ENCODE data around the gene ADGRL3.

ADGRL3 gene

GRCh38 chr4:62030958-62031357 is 830.8 kb downstream of the ADGRL3 start:
- Histone ChIP-seq H3K27me3 (ENCODE audit: insufficient read depth, poor library complexity, severe bottlenecking) (no peaks in the 10 kb centered on the region), H3K27ac (ENCODE audit: poor library complexity, severe bottlenecking) (no peak overlapping the region), H3K4me3 (ENCODE audit: severe bottlenecking) (no peak overlapping the region), H3K36me3 (ENCODE audit: low read depth) (no peaks in the 10 kb centered on the region), H3K9me3 (ENCODE audit: severe bottlenecking) (no peaks in the 10 kb centered on the region), H3K4me1 (ENCODE audit: insufficient read depth, poor library complexity, severe bottlenecking) (no peaks in the 10 kb centered on the region)
- DNase-seq (ENCODE audit: low spot score): no peak
- no peak for ATAC-seq (ENCODE audit: low read depth)
- TF ChIP-seq CTCF (IDR thresholded peaks at IDR 0.05; ENCODE audit: poor library complexity, severe bottlenecking): no peak

GRCh38 chr4:62037571-62037970 is 837.4 kb downstream of the ADGRL3 start:
- H3K9me3 ChIP-seq (ENCODE audit: severe bottlenecking): peaks cover 2% of the 10 kb centered on the region
- no peak overlapping the region for H3K27ac ChIP-seq (ENCODE audit: poor library complexity, severe bottlenecking)
- ATAC-seq (ENCODE audit: low read depth) (no peak), DNase-seq (ENCODE audit: low spot score) (no peak)
- no peak for TF ChIP-seq CTCF (IDR thresholded peaks at IDR 0.05; ENCODE audit: poor library complexity, severe bottlenecking)
- no peaks in the 10 kb centered on the region for H3K4me1 ChIP-seq (ENCODE audit: insufficient read depth, poor library complexity, severe bottlenecking)
- H3K36me3 ChIP-seq (ENCODE audit: low read depth): no peaks in the 10 kb centered on the region
- no peak overlapping the region for H3K4me3 ChIP-seq (ENCODE audit: severe bottlenecking)
- no peaks in the 10 kb centered on the region for H3K27me3 ChIP-seq (ENCODE audit: insufficient read depth, poor library complexity, severe bottlenecking)

- Histone ChIP-seq H3K9me3 (ENCODE audit: severe bottlenecking) (no peaks in the 10 kb centered on the region), H3K36me3 (ENCODE audit: low read depth) (no peaks in the 10 kb centered on the region), H3K27ac (ENCODE audit: poor library complexity, severe bottlenecking) (no peak overlapping the region), H3K27me3 (ENCODE audit: insufficient read depth, poor library complexity, severe bottlenecking) (peaks cover 2% of the 10 kb centered on the region), H3K4me3 (ENCODE audit: severe bottlenecking) (no peak overlapping the region), H3K4me1 (ENCODE audit: insufficient read depth, poor library complexity, severe bottlenecking) (no peaks in the 10 kb centered on the region)
- ATAC-seq (ENCODE audit: low read depth) (no peak), DNase-seq (ENCODE audit: low spot score) (no peak)
- no peak for TF ChIP-seq CTCF (IDR thresholded peaks at IDR 0.05; ENCODE audit: poor library complexity, severe bottlenecking)
Observed at GRCh38 chr4:62051332-62051731, 851.2 kb downstream of the ADGRL3 start.

GRCh38 chr4:62053974-62054373 is 853.8 kb downstream of the ADGRL3 start:
- DNase-seq (ENCODE audit: low spot score) (no peak), ATAC-seq (ENCODE audit: low read depth) (no peak)
- H3K4me3 ChIP-seq (ENCODE audit: severe bottlenecking): no peak overlapping the region
- no peaks in the 10 kb centered on the region for H3K9me3 ChIP-seq (ENCODE audit: severe bottlenecking)
- no peaks in the 10 kb centered on the region for H3K4me1 ChIP-seq (ENCODE audit: insufficient read depth, poor library complexity, severe bottlenecking)
- H3K27me3 ChIP-seq (ENCODE audit: insufficient read depth, poor library complexity, severe bottlenecking): peaks cover 4% of the 10 kb centered on the region
- H3K36me3 ChIP-seq (ENCODE audit: low read depth): no peaks in the 10 kb centered on the region
- H3K27ac ChIP-seq (ENCODE audit: poor library complexity, severe bottlenecking): no peak overlapping the region
- no peak for TF ChIP-seq CTCF (IDR thresholded peaks at IDR 0.05; ENCODE audit: poor library complexity, severe bottlenecking)

DNA sequence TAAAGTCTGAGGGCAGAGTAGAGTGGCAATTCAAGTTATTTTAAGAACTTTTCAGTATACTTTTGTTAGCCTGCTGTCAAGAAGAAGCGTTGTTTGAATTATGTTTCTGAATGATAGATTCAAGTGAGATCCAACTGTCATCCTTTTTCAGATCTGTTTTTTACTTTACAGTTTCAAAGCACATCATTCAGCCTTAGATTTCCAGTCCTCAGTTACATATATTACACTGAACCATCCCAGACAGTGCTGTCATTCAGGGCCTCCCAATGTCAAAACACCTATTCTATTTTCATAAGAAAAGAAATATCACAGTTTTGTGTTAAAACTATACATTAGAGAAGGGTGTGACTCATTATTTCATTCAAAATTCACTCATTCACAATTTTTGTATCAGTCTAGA is 856.9 kb downstream of the ADGRL3 start:
- no peaks in the 10 kb centered on the region for H3K4me1 ChIP-seq (ENCODE audit: insufficient read depth, poor library complexity, severe bottlenecking)
- no peaks in the 10 kb centered on the region for H3K36me3 ChIP-seq (ENCODE audit: low read depth)
- no peak overlapping the region for H3K27ac ChIP-seq (ENCODE audit: poor library complexity, severe bottlenecking)
- H3K27me3 ChIP-seq (ENCODE audit: insufficient read depth, poor library complexity, severe bottlenecking): peaks cover 8% of the 10 kb centered on the region
- no peak for ATAC-seq (ENCODE audit: low read depth)
- DNase-seq (ENCODE audit: low spot score): no peak
- H3K9me3 ChIP-seq (ENCODE audit: severe bottlenecking): no peaks in the 10 kb centered on the region
- H3K4me3 ChIP-seq (ENCODE audit: severe bottlenecking): no peak overlapping the region
- TF ChIP-seq CTCF (IDR thresholded peaks at IDR 0.05; ENCODE audit: poor library complexity, severe bottlenecking): no peak

Measured in RWPE2 (cell line).